ENCODE measurements around the gene COL11A2. TPM values are rescaled to one million over a fixed set of nuclear protein-coding genes. Genes with fewer than 3 reads are reported as not detected.
A peak's percentile ranks its signal among the peaks of the same experiment; 100 is the strongest.

The COL11A2 gene
- total and polyA plus RNA-seq, 2 of the 13 experiments (the other 11 are each of a cell fraction or from before 2014, with no cell fraction given) = 0.55 TPM

- TF ChIP-seq ZXDC (CRISPR knock-in tag; IDR thresholded peaks at IDR 0.05) (peak; percentile 50; the same call in 1 of the 2 replicates), ZNF121 (CRISPR knock-in tag; IDR thresholded peaks at IDR 0.05) (no peak), SALL2 (CRISPR knock-in tag; IDR thresholded peaks at IDR 0.05) (no peak), ZNF772 (CRISPR knock-in tag; IDR thresholded peaks at IDR 0.05) (peak; percentile 49; the same call in 1 of the 2 replicates), GATAD1 (CRISPR knock-in tag; IDR thresholded peaks at IDR 0.05) (no peak), POLR2G (IDR thresholded peaks at IDR 0.05; ENCODE audit: low read depth, low read length) (no peak), FOSL1 (CRISPR knock-in tag; IDR thresholded peaks at IDR 0.05; ENCODE audit: borderline replicate concordance) (no peak), BORCS8-MEF2B (CRISPR knock-in tag; IDR thresholded peaks at IDR 0.05) (no peak), PHF20 (CRISPR knock-in tag; IDR thresholded peaks at IDR 0.05) (no peak), PAX8 (CRISPR knock-in tag; IDR thresholded peaks at IDR 0.05; ENCODE audit: borderline replicate concordance) (no peak), SUZ12 (IDR thresholded peaks at IDR 0.05; ENCODE audit: low read depth, low read length) (no peak), ZNF263 (CRISPR knock-in tag; IDR thresholded peaks at IDR 0.05) (peak; percentile 92), KDM5B (CRISPR knock-in tag; IDR thresholded peaks at IDR 0.05; ENCODE audit: borderline replicate concordance) (no peak), DNMT3B (CRISPR knock-in tag; conservative IDR thresholded peaks at IDR 0.05) (no peak), ZNF550 (CRISPR knock-in tag; IDR thresholded peaks at IDR 0.05; ENCODE audit: borderline replicate concordance) (no peak), NR1H2 (CRISPR knock-in tag; IDR thresholded peaks at IDR 0.05; ENCODE audit: borderline replicate concordance, low read depth) (no peak), ZNF687 (CRISPR knock-in tag; IDR thresholded peaks at IDR 0.05) (peak; percentile 35; the same call in 1 of the 2 replicates), MLXIP (CRISPR knock-in tag; IDR thresholded peaks at IDR 0.05; ENCODE audit: borderline replicate concordance) (no peak), MTA1 (CRISPR knock-in tag; IDR thresholded peaks at IDR 0.05; ENCODE audit: borderline replicate concordance) (peak; percentile 27; the same call in 1 of the 2 replicates)
Observed at GRCh38 chr6:33191383-33192104, 723 bp downstream of the COL11A2 start (continued).
